K562 (cell line): Measurements from ENCODE around the gene SH3TC2. TPM values are rescaled to one million over a fixed set of nuclear protein-coding genes. Genes with fewer than 3 reads are reported as not detected.

ENCODE experiments used
- ATAC-seq: fragments of 200-7000 bp; cut with Tn5 transposase; 3 replicates; pipeline ENCODE4 v1.9.1; 2020; ENCODE audit warnings: moderate library complexity
- BruUV-seq: library from RNA; stranded (reverse); fragments of 400-500 nt; replicated peaks from 2 replicates; lab custom pipeline; 2021; lab: Mats Ljungman, UMichigan
- CTCF ChIA-PET: fragments of 300-600 bp; formaldehyde crosslinking; extraction: SDS; loops from one replicate; lab custom pipeline; 2021; ENCODE audit warnings: low intra/inter-chr PET ratio; lab: Yijun Ruan, JAX
- POLR2A ChIA-PET: fragments of 300-600, 350-650 bp; sonication (Branson Sonifier 250); formaldehyde crosslinking; extraction: SDS; loops from one replicate; lab custom pipeline; 2021; ENCODE audit warnings: antibody characterized with exemption, inconsistent platforms; lab: Yijun Ruan, JAX
- DNase-seq, 4 experiments: peaks; one replicate each; pipeline versions ENCODE4 v3.0.0 to v3.0.0-alpha.2; 2011 to 2018; ENCODE audit warnings: low spot score in 3 of 4, mixed read lengths in 3 of 4; ENCODE audit errors: extremely low read depth in 1 of 4
- FAIRE-seq: peaks from 2 replicates; lab custom pipeline; 2011; peaks lifted over from hg19 to GRCh38; lab: Jason Lieb, UNC
- H2AFZ ChIP-seq: 2 replicates; pipeline ENCODE4 v1.6.0; 2011; ENCODE audit warnings: low read depth, low read length, control low read depth, inconsistent platforms
- H3K27ac ChIP-seq: fragments of 200-600 bp; 3 replicates; pipeline ENCODE4 v1.8.0; 2011; ENCODE audit warnings: low read depth, mild to moderate bottlenecking, control low read depth, inconsistent platforms, low read length, moderate library complexity, mixed read lengths; ENCODE audit errors: extremely low read depth
- H3K27me3 ChIP-seq, 2 experiments: fragments of 300-600 bp in 1 of 2; 2 replicates in 1 of 2; 3 replicates in 1 of 2; pipeline versions ENCODE4 v1.6.0 to v1.8.0; 2011; ENCODE audit warnings: inconsistent platforms in 2 of 2, low read length in 2 of 2, mild to moderate bottlenecking in 1 of 2, mixed read lengths in 1 of 2, moderate library complexity in 1 of 2; ENCODE audit not compliant: control insufficient read depth in 2 of 2, insufficient read depth in 2 of 2
- H3K36me3 ChIP-seq: fragments of 300-600 bp; 3 replicates; pipeline ENCODE4 v1.8.0; 2011; ENCODE audit warnings: mild to moderate bottlenecking, low read length, inconsistent platforms; ENCODE audit not compliant: control insufficient read depth, insufficient read depth
- H3K4me1 ChIP-seq, 2 experiments: fragments of 200-600 bp in 1 of 2; replicated peaks in 1 of 2; 2 replicates in 1 of 2; 3 replicates in 1 of 2; pipeline versions ENCODE4 v1.5.1 to v1.8.0; 2011; ENCODE audit warnings: inconsistent platforms in 2 of 2, low read length in 2 of 2, mild to moderate bottlenecking in 1 of 2, mixed read lengths in 1 of 2, moderate library complexity in 1 of 2; ENCODE audit not compliant: control insufficient read depth in 2 of 2, insufficient read depth in 2 of 2
- H3K4me2 ChIP-seq: 2 replicates; pipeline ENCODE4 v1.6.1; 2011; ENCODE audit warnings: low read length, control low read depth, inconsistent platforms, mixed read lengths; ENCODE audit not compliant: insufficient read depth
- H3K4me3 ChIP-seq: fragments of 200-600 bp; sonication (generic), shearing (Covaris generic); 2 replicates; pipeline ENCODE4 v1.5.1; 2016; ENCODE audit warnings: control low read depth, inconsistent platforms
- H3K79me2 ChIP-seq: fragments of 200-600 bp; 3 replicates; pipeline ENCODE4 v1.8.0; 2011; ENCODE audit warnings: low read length, inconsistent platforms; ENCODE audit not compliant: control insufficient read depth, insufficient read depth
- H3K9ac ChIP-seq, 2 experiments: 2 replicates each; pipeline versions ENCODE4 v1.6.0 to v1.6.1; 2011; ENCODE audit warnings: low read depth in 2 of 2, low read length in 2 of 2, control low read depth in 1 of 2, inconsistent platforms in 1 of 2, mild to moderate bottlenecking in 1 of 2, mixed read lengths in 1 of 2; ENCODE audit not compliant: insufficient read depth in 1 of 2
- H3K9me1 ChIP-seq: one replicate; pipeline ENCODE4 v1.6.0; 2011; ENCODE audit warnings: inconsistent platforms, mild to moderate bottlenecking, low read length, moderate library complexity; ENCODE audit not compliant: control insufficient read depth, insufficient read depth
- H3K9me3 ChIP-seq: replicated peaks from 2 replicates; pipeline ENCODE4 v1.5.1; 2011; ENCODE audit warnings: low read depth, low read length, inconsistent platforms; ENCODE audit not compliant: control insufficient read depth, insufficient read depth
- H4K20me1 ChIP-seq: replicated peaks from 2 replicates; pipeline ENCODE4 v1.6.1; 2011; ENCODE audit warnings: low read length, inconsistent platforms, mixed read lengths; ENCODE audit not compliant: control insufficient read depth, insufficient read depth
- BHLHE40 ChIP-seq: IDR thresholded peaks from 2 replicates; pipeline ENCODE4 v1.6.1; 2011; ENCODE audit warnings: low read length, improper control_type of control experiment
- CC2D1A ChIP-seq: fragments of 450-650 bp; IDR thresholded peaks from 2 replicates; pipeline ENCODE4 v1.6.1; 2017; ENCODE audit warnings: mild to moderate bottlenecking
- EWSR1 ChIP-seq: fragments of 450-650 bp; IDR thresholded peaks from 2 replicates; pipeline ENCODE4 v1.6.1; 2018; ENCODE audit warnings: borderline replicate concordance, mild to moderate bottlenecking, low read depth, moderate library complexity; ENCODE audit not compliant: partially characterized antibody
- MCM7 ChIP-seq, 2 experiments: fragments of 450-650 bp; IDR thresholded peaks; 2 replicates each; pipeline ENCODE4 v1.6.1; 2016 to 2018
- NFIC ChIP-seq: fragments of 450-650 bp; IDR thresholded peaks from 2 replicates; pipeline ENCODE4 v1.6.1; 2017; ENCODE audit warnings: mild to moderate bottlenecking, inconsistent platforms
- ZNF124 ChIP-seq: sonication (generic); formaldehyde crosslinking; IDR thresholded peaks from 2 replicates; pipeline ENCODE4 v1.8.1; 2022; ENCODE audit warnings: missing genetic modification reagents
- ZNF24 ChIP-seq: fragments of 450-650 bp; IDR thresholded peaks from 2 replicates; pipeline ENCODE4 v1.6.1; 2016
- ZNF644 ChIP-seq: fragments of 200-800 bp; sonication (Bioruptor generic); IDR thresholded peaks from 2 replicates; pipeline ENCODE4 v1.6.1; 2016; ENCODE audit warnings: low read depth, missing genetic modification characterization, missing compliant biosample characterization
- WGBS: fragments of 100-300 bp; shearing (Covaris generic); methylation state at CpG from one replicate; pipeline ENCODE4 v1.1.6; 2016; ENCODE audit warnings: low coverage, mixed read lengths; ENCODE audit not compliant: insufficient coverage; ENCODE audit errors: missing lambda C conversion rate; 5-methylcytosine and 5-hydroxymethylcytosine counted together
- in situ Hi-C: fragments of 300-500 bp; cut with MboI; formaldehyde crosslinking; loops from 4 replicates; pipeline ENCODE4 v1.15.0; 2018; ENCODE audit warnings: inconsistent platforms, mixed read lengths
- intact Hi-C: fragments of 100-400 bp; cut with micrococcal nuclease; formaldehyde crosslinking; loops from 2 replicates; pipeline ENCODE4 v1.14.2; 2022
- polyA plus RNA-seq, 8 experiments: library from polyadenylated mRNA; depleted of rRNA in 4 of 8; stranded (reverse) in 5 of 8; unstranded in 3 of 8; fragments of >200 nt; fragmentation: Nextera tagmentation in 2 of 8; fragmentation: Illumina TruSeq in 1 of 8; extraction: Ambion mirVana in 2 of 8; extraction: Trizol in 1 of 8; gene quantifications; 2 replicates each; pipeline versions ENCODE4 v1.2.1 to v1.2.3, GENCODE V29; 2011 to 2014; ENCODE audit warnings: inconsistent platforms in 1 of 8, missing spikeins in 1 of 8
- total RNA-seq, 7 experiments: library from RNA; depleted of rRNA in 6 of 7; stranded (reverse); fragments of >200 nt in 6 of 7; fragmentation: Illumina TruSeq in 2 of 7; extraction: Trizol in 2 of 7; gene quantifications; 2 replicates each; pipeline versions ENCODE4 v1.2.1 to v1.2.3, GENCODE V29; 2011 to 2021; ENCODE audit warnings: low replicate concordance in 1 of 7
- TF ChIP-seq, protein P1 (sequence below), 2 experiments: fragments of 250-450 bp in 1 of 2; fragments of 450-650 bp in 1 of 2; sonication (Bioruptor Pico) in 1 of 2; IDR thresholded peaks; 2 replicates each; pipeline versions ENCODE4 v1.6.1 to v1.8.0; 2016 to 2021; ENCODE audit warnings: mild to moderate bottlenecking in 2 of 2, moderate library complexity in 2 of 2, missing compliant biosample characterization in 1 of 2, missing genetic modification characterization in 1 of 2
- TF ChIP-seq, protein P2 (sequence below): fragments of 450-650 bp; IDR thresholded peaks from 2 replicates; pipeline ENCODE4 v1.6.1; 2016; ENCODE audit warnings: antibody characterized with exemption
- TF ChIP-seq, protein P3 (sequence below): sonication (generic); formaldehyde crosslinking; IDR thresholded peaks from 2 replicates; pipeline ENCODE4 v1.8.0; 2022; ENCODE audit warnings: mild to moderate bottlenecking, missing genetic modification reagents

The SH3TC2 gene
- total and polyA plus RNA-seq, 9 of the 15 experiments (the other 6 are each of a cell fraction or from before 2014, with no cell fraction given): 0.03 to 0.80 (median 0.55) TPM; not detected in 1

DNA sequence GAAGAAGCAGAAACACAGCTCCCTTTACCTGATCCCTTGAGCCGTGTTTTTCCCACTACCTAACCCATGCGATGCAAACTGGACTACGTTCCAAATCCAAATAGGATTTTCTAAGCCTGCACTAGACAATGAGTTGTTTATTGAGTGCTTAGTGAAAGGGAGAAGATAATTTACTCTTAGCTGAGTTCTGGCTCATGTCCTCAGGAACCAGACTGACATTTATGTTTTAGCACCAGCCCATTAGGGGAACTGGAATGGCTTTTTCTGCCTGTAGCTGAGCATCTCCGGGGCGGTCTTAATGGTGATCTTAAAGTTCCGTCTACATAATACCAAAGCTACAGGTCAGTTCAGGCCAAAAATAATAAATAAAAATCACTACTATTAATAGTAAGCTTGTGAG, 81.5 kb downstream of the SH3TC2 start:
- Histone ChIP-seq H3K27ac (no peak overlapping the region), H3K36me3 (no peaks in the 10 kb centered on the region), H3K9me1 (no peaks in the 10 kb centered on the region), H3K4me3 (no peak overlapping the region), H4K20me1 (no peaks in the 10 kb centered on the region), H3K27me3 (no peaks in the 10 kb centered on the region; a peak in 1 of 5 replicates), H3K9me3 (no peaks in the 10 kb centered on the region), H3K4me1 (no peaks in the 10 kb centered on the region), H2AFZ (no peak overlapping the region), H3K4me2 (no peak overlapping the region), H3K79me2 (no peaks in the 10 kb centered on the region), H3K9ac (no peak overlapping the region)
- 0% methylated on average over 6 of the region's 6 CpGs for WGBS
- TF ChIP-seq, protein P1, sequence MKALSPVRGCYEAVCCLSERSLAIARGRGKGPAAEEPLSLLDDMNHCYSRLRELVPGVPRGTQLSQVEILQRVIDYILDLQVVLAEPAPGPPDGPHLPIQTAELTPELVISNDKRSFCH (CRISPR knock-in tag; IDR thresholded peaks at IDR 0.05): no peak
- TF ChIP-seq, protein P1 (tag; IDR thresholded peaks at IDR 0.05): no peak
- no peak for TF ChIP-seq NFIC
- TF ChIP-seq ZNF24: no peak
- no peak for TF ChIP-seq CC2D1A
- TF ChIP-seq BHLHE40: no peak
- TF ChIP-seq, protein P2, sequence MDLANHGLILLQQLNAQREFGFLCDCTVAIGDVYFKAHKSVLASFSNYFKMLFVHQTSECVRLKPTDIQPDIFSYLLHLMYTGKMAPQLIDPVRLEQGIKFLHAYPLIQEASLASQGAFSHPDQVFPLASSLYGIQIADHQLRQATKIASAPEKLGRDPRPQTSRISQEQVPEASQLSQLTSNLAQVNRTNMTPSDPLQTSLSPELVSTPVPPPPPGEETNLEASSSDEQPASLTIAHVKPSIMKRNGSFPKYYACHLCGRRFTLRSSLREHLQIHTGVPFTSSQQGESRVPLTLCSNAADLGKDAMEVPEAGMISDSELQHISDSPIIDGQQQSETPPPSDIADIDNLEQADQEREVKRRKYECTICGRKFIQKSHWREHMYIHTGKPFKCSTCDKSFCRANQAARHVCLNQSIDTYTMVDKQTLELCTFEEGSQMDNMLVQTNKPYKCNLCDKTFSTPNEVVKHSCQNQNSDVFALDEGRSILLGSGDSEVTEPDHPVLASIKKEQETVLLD: no peak
- no peak for TF ChIP-seq ZNF644 (tag)
- TF ChIP-seq EWSR1: no peak
- TF ChIP-seq MCM7 (IDR thresholded peaks at IDR 0.05): no peak
- TF ChIP-seq, protein P3, sequence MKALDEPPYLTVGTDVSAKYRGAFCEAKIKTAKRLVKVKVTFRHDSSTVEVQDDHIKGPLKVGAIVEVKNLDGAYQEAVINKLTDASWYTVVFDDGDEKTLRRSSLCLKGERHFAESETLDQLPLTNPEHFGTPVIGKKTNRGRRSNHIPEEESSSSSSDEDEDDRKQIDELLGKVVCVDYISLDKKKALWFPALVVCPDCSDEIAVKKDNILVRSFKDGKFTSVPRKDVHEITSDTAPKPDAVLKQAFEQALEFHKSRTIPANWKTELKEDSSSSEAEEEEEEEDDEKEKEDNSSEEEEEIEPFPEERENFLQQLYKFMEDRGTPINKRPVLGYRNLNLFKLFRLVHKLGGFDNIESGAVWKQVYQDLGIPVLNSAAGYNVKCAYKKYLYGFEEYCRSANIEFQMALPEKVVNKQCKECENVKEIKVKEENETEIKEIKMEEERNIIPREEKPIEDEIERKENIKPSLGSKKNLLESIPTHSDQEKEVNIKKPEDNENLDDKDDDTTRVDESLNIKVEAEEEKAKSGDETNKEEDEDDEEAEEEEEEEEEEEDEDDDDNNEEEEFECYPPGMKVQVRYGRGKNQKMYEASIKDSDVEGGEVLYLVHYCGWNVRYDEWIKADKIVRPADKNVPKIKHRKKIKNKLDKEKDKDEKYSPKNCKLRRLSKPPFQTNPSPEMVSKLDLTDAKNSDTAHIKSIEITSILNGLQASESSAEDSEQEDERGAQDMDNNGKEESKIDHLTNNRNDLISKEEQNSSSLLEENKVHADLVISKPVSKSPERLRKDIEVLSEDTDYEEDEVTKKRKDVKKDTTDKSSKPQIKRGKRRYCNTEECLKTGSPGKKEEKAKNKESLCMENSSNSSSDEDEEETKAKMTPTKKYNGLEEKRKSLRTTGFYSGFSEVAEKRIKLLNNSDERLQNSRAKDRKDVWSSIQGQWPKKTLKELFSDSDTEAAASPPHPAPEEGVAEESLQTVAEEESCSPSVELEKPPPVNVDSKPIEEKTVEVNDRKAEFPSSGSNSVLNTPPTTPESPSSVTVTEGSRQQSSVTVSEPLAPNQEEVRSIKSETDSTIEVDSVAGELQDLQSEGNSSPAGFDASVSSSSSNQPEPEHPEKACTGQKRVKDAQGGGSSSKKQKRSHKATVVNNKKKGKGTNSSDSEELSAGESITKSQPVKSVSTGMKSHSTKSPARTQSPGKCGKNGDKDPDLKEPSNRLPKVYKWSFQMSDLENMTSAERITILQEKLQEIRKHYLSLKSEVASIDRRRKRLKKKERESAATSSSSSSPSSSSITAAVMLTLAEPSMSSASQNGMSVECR (CRISPR knock-in tag): no peak
- TF ChIP-seq ZNF124 (CRISPR knock-in tag): no peak
- intact Hi-C loops: no loop called here
- FAIRE-seq: no peak
- ATAC-seq: no peak
- POLR2A ChIA-PET: no interaction called here
- no peak for DNase-seq
- CTCF ChIA-PET: no interaction called here
- in situ Hi-C loops: no loop called here
- no TSS peak for BruUV-seq
